CD1c-positive myeloid dendritic cell (primary cell): ENCODE results near the gene CRYL1.

ENCODE experiments used
- DNase-seq: peaks from one replicate; pipeline ENCODE4 v3.0.0-alpha.2; 2016; ENCODE audit errors: extremely low spot score

The CRYL1 gene, protein sequence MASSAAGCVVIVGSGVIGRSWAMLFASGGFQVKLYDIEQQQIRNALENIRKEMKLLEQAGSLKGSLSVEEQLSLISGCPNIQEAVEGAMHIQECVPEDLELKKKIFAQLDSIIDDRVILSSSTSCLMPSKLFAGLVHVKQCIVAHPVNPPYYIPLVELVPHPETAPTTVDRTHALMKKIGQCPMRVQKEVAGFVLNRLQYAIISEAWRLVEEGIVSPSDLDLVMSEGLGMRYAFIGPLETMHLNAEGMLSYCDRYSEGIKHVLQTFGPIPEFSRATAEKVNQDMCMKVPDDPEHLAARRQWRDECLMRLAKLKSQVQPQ

DNA sequence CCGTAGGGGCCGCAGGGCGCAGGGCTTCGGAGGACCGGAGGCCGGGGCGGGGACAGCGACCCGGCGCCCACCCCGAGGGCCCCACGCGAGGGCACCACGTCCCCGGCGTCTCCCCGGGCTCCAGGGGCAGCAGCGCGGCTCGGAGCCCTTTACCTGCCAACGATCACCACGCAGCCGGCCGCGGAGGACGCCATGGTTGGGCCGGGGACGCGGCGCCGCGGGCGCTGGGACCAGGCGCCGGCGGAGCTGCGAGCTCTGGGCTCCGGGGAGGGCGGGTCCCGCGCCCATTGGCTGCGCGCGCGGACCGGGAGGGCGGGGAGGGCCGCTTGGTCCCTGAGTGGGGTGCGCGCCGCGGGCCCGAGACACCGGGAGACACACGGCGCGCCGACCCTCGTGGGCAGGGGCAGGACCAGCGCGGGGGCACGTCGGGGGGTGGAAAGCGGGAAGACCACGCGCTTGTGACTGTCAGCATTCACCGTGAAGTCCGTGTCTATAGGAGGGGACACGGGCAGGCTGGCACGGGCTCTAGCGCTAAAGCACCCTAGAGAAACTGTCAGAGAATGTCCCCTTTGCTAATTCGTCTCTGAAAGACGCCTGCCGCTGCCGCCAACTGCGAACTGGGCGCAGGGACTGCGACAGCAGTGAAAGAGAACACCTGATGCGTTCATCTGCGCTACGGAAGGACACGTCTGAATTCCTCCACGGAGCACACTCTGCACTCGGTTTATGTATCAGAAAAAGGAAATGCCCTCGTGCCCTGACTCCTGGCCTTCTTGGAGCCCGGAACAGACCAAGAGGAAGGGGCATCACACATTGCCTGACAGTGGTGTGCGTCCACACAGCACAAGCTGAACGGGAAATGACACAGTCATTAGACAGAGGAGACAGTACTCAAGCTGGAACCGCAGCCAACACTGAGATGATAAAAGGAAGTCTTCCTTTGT lies at the start of gene CRYL1:
Gene CRYL1 (minus strand): TSS at position 257 of the 944 bp plus-strand sequence. CDS start 63 bp downstream, at position 194.
- peak; percentile 91 for DNase-seq

DNA sequence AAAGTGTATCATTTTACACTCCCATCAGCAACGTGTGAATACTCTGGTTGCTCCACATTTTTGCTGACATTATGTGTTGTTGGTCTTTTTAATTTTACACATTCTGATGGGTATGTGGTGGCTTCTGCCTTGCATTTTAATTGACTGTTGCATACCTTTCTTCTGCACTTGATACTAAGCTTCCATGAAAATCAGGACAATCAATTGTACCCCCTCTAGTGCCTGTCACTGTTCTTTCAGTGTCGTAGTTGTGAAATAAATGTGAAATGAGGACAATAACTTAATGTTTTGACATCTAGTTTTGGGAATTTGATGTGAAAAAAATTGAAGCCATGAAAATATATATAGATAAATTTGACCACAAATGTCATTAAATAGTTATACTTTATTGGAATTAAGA lies 48.0 kb upstream of the CRYL1 start:
- no peak for DNase-seq

DNA sequence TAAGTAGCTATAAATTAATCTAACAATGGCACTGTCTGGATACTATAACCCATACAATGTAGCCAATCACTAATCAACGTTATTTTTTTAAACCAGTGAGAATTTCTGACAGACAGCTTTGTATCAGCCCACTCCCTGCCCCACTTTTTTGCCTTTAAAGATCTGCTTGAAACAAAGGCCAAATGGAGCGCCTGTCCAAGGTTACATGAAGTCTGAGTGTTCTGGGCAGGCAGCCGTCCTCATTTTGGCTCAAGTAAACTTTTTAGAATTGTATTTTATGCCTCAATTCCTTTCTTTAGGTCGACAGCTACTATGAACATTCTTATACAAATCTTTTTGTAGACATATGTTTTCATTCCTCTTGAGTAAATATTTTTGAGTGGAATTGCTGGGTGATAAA lies 47.5 kb upstream of the CRYL1 start:
- DNase-seq = no peak

DNA sequence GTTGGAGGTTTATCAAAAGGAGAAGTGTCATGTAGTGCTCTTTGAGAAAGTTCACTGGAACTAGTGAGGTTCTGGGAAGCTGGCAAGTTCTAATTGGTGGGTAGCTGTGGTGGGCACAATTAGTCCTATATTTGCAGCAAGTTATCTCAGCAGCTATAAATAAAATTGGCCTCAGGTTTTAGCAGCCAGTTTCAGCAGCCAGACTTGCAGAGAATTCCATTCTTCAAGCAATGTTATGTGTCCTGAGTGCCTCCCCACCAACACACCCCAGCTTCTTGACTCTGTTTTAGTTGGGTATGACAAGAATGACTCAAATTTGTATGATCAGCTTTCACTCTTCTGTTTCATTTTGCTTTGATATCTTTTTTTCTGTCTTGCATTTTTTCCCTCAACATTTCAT lies 46.0 kb upstream of the CRYL1 start:
- no peak for DNase-seq

DNA sequence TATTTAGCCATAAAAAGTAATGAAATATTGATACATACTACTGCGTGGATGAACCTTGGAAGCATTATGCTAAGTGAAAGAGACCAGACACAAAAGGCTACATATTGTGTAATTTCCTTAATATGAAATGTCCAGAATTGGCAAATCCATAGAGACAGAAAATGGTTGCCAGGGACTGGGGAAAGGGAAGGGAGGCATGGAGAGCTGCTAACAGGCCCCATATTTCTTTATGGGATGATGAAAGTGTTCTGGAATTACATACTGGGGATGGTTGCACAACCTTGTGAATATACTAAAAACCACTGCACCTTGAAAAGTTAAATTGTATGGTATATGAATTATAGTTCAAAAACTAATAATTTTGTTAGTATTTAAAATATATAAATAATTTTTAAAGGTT lies 44.9 kb upstream of the CRYL1 start:
- DNase-seq = peak; percentile 4

DNA sequence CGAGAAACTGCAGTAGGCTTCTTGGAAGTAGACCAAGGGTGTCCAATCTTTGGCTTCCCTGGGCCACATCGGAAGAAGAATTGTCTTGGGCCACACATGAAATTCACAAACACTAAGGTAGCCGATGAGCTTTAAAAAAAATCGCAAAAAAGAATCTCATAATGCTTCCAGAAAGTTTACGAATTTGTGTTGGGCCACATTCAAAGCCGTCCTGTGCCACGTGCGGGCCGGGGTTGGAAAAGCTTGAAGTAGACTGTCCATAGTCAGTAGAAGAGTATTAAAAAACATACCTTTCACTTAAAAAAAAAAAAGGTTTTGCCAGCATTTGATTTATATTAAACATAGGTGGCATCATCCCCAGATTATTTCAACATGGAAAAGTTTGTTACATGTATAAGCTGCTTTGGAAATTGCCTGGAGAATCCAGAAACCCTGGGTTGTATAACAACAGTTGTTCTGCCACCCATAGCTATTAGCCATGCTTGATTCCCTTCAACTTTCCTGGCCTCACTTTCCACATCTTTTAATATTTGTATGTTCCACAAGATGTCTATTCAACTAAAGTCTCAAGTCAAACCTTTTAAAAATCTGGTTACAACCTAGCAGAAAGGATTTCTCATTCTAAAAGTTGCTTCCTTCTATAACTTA lies 42.3 kb upstream of the CRYL1 start:
- no peak for DNase-seq

DNA sequence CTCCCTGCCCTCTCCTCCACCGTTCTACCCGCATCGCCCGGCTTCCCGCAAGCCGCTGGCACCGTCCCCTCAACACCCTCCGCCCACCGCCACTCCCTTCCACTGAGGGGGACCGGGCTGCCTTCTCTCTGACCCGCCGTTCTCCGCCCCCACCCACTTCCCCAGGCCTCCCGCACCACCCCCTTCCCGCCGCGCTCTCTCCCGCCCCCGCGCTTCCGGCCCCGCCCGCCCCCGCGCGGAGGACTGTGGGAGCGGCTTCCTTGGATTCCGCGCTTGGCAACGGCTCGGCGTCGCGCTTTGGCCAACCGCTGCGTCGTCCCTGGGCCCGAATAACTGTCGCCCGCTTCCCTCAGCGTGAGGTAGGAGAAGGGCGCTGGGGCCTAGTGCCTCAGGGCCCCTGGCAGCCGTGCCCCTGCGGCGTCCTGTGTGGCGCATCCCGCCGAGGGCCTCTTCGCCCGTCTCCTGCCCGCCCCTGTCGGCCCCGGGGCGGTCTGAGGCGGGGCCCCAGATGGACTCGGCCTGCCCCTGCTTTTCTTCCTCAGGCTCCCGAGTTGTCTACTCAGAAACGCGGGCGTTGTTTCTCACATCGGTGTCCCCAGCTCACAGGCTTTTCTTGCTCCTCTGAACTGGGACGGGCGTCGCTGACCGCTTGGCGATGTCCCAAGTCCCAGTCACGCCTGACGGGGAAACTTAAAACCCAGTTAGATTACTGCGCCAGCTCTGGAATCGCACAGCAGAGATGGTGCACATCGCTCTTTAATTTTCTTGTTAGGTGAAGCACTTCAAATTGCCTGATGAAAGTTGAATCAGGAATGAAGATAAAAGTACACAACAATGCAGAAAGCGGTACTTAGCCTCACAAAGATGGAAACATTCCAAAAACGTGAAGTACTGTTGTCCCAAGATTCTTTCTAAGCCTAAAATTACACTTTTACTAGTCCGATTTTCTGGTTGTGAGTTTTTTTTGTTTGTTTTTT lies 41.5 kb upstream of the CRYL1 start, which contains the start of gene IFT88:
Gene IFT88 (plus strand): TSS at position 260 of the 977 bp plus-strand sequence. CDS start 7,229 bp downstream, outside the sequence.
- DNase-seq = peak; percentile 84

DNA sequence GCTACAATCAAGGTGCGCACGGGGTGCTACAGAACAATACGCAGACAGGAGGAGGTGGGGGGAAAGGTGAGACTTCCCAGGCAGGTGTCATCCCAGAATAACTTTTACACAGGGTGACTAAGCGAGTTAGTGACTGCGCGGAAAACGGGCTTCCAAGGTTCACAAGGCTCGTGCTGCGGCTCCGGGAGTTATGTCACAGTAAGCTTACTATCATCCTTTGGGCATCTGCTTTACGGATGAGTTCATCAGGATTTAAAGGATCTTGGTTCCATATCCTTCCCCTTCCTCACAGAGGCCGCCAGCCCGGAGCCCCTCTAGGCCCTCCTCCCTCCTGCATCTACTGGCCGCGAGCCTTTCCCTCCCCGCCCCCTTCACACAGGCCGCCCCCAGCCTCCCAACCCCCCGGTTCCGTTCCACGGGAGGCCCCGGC lies 40.8 kb upstream of the CRYL1 start:
- DNase-seq = no peak

DNA sequence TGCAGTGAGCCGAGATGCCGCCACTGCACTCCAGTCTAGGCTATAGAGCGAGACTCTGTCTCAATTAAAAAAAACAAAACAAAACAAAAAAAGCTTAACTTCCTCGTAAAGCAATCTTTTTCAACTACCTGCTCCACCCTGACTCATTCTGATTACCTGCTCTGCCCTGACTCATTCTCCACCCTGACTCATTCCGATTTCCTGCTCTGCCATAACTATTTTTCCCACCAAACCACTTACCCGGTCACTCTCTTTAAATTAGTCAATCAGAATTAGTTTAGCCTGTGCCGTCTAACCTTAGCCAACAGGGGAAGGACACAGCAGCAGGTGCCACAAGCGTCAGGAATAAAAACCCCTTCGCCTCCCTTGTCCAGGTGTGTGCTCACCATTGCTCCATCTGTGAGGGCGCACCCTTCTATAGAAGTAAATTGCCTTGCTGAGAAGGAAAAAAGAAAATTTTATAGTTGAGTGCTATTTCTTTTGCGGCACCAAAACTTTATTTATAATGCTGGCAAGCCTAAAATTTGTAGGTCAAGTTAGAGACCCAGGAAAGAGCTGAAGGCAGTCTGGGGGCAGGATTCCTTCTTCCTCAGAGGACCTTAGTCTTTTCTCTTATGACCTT lies 39.6 kb upstream of the CRYL1 start:
- DNase-seq = no peak

DNA sequence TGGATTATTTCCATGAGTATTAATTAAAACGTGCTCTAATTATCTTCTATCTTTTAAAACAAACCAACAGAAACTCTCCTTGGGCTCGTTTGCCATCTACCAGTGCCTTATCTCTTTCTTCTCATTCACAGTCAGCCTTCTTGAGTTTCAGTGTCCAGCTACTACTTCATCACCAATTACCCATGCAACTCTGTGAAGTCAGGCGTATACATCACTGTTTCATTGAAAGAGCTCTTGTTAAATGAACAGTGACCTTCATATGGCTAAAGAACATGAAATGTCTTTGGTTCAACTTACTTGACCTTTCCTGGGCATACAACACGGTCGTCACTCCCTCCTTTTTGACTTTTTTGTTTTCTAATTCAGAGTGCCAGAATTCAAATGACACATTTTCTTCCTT lies 36.1 kb upstream of the CRYL1 start:
- no peak for DNase-seq

DNA sequence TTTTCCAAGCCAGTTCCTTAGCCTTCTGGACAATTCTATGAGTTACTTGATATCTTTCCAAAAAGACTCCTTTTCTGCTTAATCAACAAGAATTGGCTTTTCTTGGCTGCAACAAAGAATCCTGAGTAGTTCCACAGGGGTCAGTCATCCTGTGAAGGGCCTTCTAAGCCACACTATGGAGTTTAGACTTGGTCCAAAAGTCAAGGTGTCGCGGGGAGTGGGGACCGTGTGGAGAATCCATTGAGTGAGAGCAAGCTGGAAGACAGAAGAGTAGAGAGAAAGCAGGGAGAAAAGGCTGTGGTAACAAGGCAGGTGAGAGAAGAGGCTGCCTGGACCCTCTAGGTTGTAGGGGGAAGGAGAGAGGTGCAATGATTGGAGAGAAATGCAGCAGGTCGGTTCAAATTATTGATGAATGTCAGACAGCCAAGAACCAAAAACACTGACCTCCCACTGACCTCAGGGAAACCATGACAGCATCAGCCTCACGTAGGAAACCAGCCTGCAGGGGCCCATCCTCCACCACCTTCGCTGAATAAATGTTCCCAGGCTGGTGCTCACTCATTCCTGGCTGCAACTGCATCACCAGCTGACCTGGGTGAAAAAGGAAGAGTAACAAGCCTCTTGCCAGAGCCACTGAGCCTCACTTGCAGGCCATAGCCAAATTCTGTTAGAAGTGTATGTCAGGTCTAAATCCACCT lies 34.2 kb upstream of the CRYL1 start:
- no peak for DNase-seq

DNA sequence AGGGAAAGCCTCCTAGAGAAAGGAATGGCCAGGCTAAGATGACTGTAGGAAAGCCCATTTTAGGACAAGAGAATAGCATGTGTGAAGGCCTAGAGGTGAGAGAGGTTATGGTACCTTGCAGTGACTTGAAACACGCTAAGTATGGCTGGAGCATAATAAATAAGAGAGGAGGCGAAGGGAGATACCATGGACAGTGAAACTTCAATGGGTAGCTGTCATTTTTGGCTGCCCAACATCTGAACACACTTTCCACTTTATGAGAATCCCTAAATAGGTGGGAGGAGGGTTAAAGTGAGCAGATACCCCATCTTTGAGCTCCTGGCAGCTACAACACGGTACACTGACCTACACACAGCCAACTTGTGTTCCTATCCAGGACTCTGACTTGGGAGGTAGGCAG lies 33.3 kb upstream of the CRYL1 start:
- DNase-seq = no peak

DNA sequence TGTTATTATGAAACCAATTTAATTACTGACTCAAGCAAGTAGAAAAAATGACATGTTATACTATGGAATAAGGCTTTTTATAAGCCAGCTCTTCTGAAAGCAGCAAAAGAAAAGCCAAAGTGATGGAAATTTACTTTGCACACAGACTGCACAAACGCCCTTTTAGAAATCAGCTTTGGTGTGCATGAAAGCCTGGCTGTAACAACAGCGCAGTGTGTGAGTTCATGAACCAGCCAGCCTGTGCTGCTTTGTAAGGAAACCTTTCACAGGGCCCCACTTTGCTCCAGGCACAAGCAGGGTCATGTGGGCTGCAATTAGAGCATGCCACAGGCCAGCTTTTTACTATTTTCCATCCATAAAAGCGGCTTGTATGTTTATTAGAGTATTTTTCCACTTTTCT lies 27.7 kb upstream of the CRYL1 start:
- DNase-seq = no peak

DNA sequence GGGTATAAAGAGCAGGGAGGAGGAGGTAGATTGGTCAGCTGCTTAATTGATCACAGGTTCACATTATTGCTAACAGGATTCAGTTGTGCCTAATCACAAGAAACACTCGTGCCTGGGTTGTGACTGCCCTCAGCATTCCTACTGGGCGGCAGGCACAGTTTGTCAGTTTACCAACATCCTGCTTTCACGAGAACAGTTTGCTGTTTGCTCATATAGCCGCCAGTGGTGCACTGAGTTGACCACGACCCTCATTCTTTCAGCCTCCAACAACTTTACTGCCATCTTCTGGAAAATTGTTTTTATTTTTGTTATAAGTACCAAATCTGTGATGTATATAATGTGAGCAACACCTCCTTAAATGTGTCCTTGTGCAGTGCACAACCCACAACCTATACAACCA lies 25.1 kb upstream of the CRYL1 start:
- no peak for DNase-seq

DNA sequence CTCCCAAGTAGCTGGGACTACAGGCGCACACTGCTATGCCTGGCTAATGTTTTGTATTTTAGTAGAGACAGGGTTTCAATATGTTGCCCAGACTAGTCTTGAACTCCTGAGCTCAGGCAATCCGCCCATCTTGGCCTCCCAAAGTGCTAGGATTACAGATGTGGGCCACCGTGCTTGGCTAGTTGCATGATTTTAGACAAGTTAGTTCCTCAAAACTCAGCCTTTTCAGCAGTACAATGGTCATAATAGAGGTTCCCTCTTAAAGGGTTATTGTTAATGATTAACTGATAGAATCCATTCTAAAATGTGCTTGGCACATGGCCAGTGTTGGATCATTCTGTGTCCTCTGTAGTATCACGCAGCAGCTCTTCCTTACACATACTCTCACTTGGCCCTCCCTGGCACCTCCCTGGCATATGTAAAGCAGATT lies 21.8 kb upstream of the CRYL1 start:
- no peak for DNase-seq

DNA sequence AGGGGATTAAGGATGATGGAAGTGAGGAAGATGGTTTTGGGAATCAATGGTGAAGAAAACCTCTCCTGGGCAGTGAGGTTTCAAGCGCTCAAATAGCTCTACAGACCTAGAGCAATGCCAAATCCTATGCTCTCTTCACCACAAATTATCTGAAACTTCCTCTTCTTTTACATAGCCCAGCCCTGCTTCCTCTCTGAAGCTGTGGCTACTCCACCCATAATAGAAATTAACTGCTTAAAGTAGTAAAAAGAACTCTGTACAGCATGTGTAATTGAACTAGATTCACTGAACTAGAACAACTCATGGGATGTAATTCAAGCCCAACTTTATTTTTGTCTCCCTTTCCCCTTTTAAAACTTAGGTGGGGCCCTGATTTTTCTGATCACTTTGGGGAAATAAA lies 20.9 kb upstream of the CRYL1 start:
- DNase-seq = peak; percentile 46

DNA sequence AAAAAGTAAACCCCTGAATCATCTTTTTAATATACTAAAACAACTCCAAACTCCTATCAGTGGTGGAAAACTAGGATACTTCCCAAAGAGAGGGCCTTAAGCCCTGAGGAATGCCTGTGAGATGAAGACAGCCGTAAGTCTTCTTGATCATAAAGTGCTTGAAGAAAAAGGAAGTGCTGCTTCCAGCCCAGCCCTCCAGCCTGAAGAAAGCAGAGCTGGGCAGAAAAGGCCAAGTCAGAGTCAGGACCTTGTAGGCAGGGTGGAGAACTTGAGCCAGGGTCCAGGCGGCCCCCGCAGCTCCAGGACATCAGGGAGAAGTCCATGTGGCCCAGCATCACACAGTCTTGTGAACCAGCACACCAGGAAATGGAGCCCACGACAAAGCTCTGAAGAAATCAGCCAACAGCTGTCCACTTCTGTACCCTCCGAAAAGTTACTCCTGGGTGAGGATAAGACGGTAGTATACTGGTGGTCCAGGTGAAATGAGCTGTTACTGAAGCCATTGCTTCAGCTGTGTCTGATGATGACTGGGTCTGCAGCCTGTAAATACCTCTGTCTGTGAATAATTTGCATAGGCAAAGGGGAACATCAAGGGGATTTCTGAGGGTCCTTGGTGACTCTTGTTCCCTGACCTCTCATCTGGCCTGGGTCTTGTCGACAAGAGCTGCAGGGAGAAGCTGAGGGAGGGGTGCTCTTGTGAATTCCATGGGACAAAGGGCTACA lies 18.7 kb upstream of the CRYL1 start:
- peak; percentile 34 for DNase-seq

DNA sequence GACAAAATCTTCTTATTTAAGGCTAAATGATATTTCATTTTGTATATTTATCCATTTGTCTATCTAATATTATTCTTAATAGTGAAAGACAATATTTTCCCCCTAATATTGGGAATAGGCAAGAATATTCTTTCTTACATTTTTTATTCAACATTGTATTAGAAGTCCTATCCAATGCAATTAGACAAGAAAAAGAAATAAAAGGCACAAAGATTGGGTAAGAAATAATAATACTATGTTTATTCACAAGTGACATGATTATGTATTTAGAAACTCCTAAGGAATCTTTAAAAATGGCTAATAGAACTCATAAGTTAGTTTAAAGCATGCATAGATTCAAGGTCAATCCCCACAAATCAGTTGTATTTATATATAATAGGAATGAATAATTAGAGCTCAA lies 11.3 kb upstream of the CRYL1 start:
- no peak for DNase-seq

DNA sequence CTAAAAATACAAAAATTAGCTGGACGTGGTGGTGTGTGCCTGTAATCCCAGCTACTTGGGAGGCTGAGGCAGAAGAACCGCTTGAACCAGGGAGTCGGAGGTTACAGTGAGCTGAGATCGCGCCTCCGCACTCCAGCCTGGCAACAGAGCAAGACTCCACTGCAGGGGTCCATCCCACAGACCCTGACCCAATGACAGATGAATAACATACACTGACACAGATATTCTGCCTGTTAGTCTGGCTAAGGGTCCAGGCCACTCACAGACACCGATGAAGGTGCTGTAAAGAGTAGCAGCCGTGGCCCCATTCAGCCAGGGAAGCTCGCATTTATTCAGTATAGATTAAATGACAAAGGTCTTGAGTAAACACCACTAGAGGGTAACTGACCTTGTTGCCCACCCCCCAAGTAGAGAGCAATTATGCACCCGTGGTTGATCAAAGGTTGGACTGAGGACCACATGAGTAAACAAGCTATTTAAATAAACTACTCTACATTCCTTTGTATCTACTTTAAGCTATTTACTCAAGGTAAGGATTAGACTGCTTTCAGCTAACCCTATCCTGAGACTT lies 8.5 kb upstream of the CRYL1 start:
- DNase-seq = no peak
